DND-41 (cell line): ENCODE results near the gene NYNRIN.

Source experiments
- ATAC-seq: fragments of 200-7000 bp; cut with Tn5 transposase; 3 replicates; pipeline ENCODE4 v1.9.1; 2021; ENCODE audit warnings: low read depth; ENCODE audit not compliant: insufficient read depth
- DNase-seq: peaks from one replicate; pipeline ENCODE4 v3.0.0-alpha.2; 2020
- H2AFZ ChIP-seq: 2 replicates; pipeline ENCODE4 v1.6.0; 2012; ENCODE audit warnings: low read depth, low read length
- H3K27ac ChIP-seq: 2 replicates; pipeline ENCODE4 v1.5.1; 2012; ENCODE audit warnings: low read length, inconsistent platforms
- H3K27me3 ChIP-seq: fragments of 200-600 bp; sonication (generic); 2 replicates; pipeline ENCODE4 v1.6.0; 2012; ENCODE audit warnings: low read length, mild to moderate bottlenecking, inconsistent platforms; ENCODE audit not compliant: insufficient read depth, poor library complexity
- H3K36me3 ChIP-seq: 2 replicates; pipeline ENCODE4 v1.5.1; 2012; ENCODE audit warnings: low read length, inconsistent platforms; ENCODE audit not compliant: insufficient read depth
- H3K4me1 ChIP-seq: 2 replicates; pipeline ENCODE4 v1.5.1; 2012; ENCODE audit warnings: mild to moderate bottlenecking, low read length; ENCODE audit not compliant: insufficient read depth
- H3K4me2 ChIP-seq: 2 replicates; pipeline ENCODE4 v1.6.0; 2012; ENCODE audit warnings: mild to moderate bottlenecking, moderate library complexity, low read length, inconsistent platforms; ENCODE audit not compliant: insufficient read depth
- H3K4me3 ChIP-seq, 2 experiments: fragments of 200-600 bp in 1 of 2; shearing (Covaris generic) in 1 of 2; 2 replicates each; pipeline ENCODE4 v1.5.1; 2012 to 2016; ENCODE audit warnings: inconsistent platforms in 2 of 2, low read length in 2 of 2, mild to moderate bottlenecking in 2 of 2, low read depth in 1 of 2, moderate library complexity in 1 of 2
- H3K79me2 ChIP-seq: 2 replicates; pipeline ENCODE4 v1.6.0; 2012; ENCODE audit warnings: low read length, inconsistent platforms; ENCODE audit not compliant: insufficient read depth
- H3K9ac ChIP-seq: 2 replicates; pipeline ENCODE4 v1.6.0; 2012; ENCODE audit warnings: low read depth, mild to moderate bottlenecking, inconsistent platforms, low read length, moderate library complexity
- H3K9me3 ChIP-seq: 2 replicates; pipeline ENCODE4 v1.5.1; 2012; ENCODE audit warnings: low read length, moderate library complexity, mild to moderate bottlenecking, inconsistent platforms; ENCODE audit not compliant: insufficient read depth, severe bottlenecking
- H4K20me1 ChIP-seq: 2 replicates; pipeline ENCODE4 v1.6.0; 2012; ENCODE audit warnings: low read length; ENCODE audit not compliant: insufficient read depth
- CTCF ChIP-seq: IDR thresholded peaks from 2 replicates; pipeline ENCODE4 v1.5.1; 2012; ENCODE audit warnings: borderline replicate concordance, low read length, moderate library complexity, mild to moderate bottlenecking; ENCODE audit not compliant: poor library complexity, severe bottlenecking; ENCODE audit errors: extremely low read depth
- EZH2 ChIP-seq: IDR thresholded peaks from 3 replicates; pipeline ENCODE4 v1.6.1; 2012; ENCODE audit warnings: borderline replicate concordance, low read depth, mild to moderate bottlenecking, moderate library complexity, low read length, inconsistent platforms; ENCODE audit not compliant: severe bottlenecking

The NYNRIN gene

DNA sequence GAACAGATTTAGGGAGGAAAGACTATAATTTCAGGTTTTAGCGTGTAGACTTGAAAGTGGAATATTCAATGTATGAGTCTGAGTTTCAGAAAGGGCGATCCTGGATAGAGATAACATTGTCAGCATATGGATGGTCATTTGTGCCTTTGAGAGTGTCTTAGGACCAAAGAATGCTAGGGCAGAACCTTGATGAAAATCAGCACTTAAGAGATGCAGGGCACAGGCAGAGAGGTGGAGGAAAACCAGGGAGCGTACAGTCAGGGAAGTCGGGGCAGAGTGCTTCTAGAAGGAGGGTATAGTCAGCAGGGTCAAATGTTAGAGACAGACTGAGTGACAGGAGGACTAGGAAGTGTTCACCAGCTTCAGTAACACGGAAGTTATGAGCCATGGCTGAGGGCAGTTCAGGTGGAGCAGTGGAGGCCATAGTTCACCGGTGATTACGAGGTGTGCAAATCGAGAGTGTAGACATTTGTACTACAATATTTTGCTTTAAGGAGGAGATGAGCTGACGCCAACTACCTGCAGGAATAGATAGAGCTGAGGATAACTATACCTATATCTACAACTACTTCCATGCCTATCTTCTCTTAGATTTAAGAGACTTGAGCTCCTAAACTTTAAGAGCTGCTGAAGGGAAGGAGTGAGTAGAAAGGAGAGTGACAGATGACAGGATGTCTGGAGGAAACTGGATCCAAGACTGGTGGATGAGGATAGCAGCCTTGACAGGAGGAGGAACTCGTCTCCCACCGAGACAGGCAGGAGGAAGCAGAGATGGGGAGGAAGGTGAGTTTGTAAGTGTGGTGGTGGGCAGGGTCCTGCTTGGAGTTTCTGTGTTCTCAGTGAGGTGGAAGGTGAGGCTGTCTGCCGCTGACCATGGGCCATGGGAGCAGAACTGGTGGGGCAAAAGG lies 24.1 kb downstream of the NYNRIN start:
- H3K79me2 ChIP-seq, result no peaks in the 10 kb centered on the region
- H3K27me3 ChIP-seq, result peaks cover 5% of the 10 kb centered on the region
- H3K4me1 ChIP-seq, result peaks cover 30% of the 10 kb centered on the region
- ATAC-seq (no peak), DNase-seq (no peak)
- H3K4me2 ChIP-seq, result no peak overlapping the region; the same call in 1 of the 2 replicates
- H3K9me3 ChIP-seq, result no peaks in the 10 kb centered on the region
- no peak overlapping the region for H2AFZ ChIP-seq
- no peak overlapping the region for H3K9ac ChIP-seq
- H3K27ac ChIP-seq, result no peak overlapping the region
- H3K4me3 ChIP-seq, result no peak overlapping the region
- TF ChIP-seq CTCF (no peak), EZH2 (no peak)
- H4K20me1 ChIP-seq, result no peaks in the 10 kb centered on the region
- H3K36me3 ChIP-seq, result no peaks in the 10 kb centered on the region

GRCh38 chr14:24425704-24426103 lies 26.9 kb downstream of the NYNRIN start:
- ATAC-seq, result no peak
- peaks cover 45% of the 10 kb centered on the region for H3K4me1 ChIP-seq
- peaks cover 2% of the 10 kb centered on the region; the same call in 1 of the 2 replicates for H3K36me3 ChIP-seq
- H3K9ac ChIP-seq, result no peak overlapping the region
- no peak overlapping the region for H3K4me2 ChIP-seq
- H2AFZ ChIP-seq, result no peak overlapping the region
- peaks cover 17% of the 10 kb centered on the region for H3K79me2 ChIP-seq
- peaks cover 4% of the 10 kb centered on the region; the same call in 1 of the 2 replicates for H4K20me1 ChIP-seq
- no peak for DNase-seq
- H3K27me3 ChIP-seq, result peaks cover 5% of the 10 kb centered on the region
- H3K9me3 ChIP-seq, result no peaks in the 10 kb centered on the region
- no peak overlapping the region for H3K4me3 ChIP-seq
- TF ChIP-seq CTCF, result no peak
- no peak for TF ChIP-seq EZH2
- no peak overlapping the region for H3K27ac ChIP-seq

DNA sequence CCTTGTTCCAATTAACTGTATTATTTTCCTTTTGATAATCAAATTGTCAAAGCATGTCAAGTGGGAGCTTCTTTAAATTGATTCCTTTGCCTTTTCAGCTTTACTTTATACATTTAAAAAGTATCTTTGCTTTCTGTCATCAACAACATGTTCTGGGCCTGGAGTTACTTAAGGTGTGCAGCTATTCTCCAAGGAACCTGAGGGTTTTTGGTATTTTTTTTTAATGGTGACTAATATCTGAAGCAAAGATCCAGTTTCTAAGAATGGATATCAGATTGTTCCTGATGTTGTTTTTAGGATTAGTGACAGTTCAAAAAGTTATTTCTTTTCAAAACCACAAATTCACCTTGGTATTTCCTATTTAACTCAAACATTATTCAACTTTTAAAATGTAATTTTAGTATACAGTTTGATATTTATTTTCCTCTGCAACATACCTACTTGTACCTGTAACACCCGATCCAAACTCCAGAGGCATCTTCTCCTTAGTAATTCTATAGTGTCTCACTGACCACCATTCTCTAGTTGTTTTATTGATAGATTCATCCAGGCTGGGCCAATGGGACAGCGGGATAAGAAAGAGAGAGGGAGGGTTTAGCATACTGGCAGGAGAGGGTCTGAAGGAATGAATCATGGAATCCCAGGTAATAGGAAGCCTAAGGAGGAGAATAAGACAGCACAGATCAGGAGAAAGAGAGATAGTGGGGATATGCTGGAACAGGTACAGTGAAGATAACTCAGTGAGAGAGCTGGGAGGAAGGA lies 27.5 kb downstream of the NYNRIN start:
- H4K20me1 ChIP-seq, result peaks cover 10% of the 10 kb centered on the region
- no peak for ATAC-seq
- H2AFZ ChIP-seq, result no peak overlapping the region
- no peak for DNase-seq
- H3K4me3 ChIP-seq, result no peak overlapping the region
- no peaks in the 10 kb centered on the region for H3K9me3 ChIP-seq
- H3K27ac ChIP-seq, result no peak overlapping the region
- peaks cover 51% of the 10 kb centered on the region for H3K4me1 ChIP-seq
- no peak overlapping the region for H3K4me2 ChIP-seq
- H3K79me2 ChIP-seq, result peaks cover 23% of the 10 kb centered on the region
- peaks cover 5% of the 10 kb centered on the region for H3K27me3 ChIP-seq
- H3K9ac ChIP-seq, result no peak overlapping the region
- TF ChIP-seq CTCF, result no peak
- TF ChIP-seq EZH2, result no peak
- H3K36me3 ChIP-seq, result peaks cover 8% of the 10 kb centered on the region; the same call in 1 of the 2 replicates
